HepG2 (cell line): ENCODE data around the gene CNOT8. TPM values are rescaled to one million over a fixed set of nuclear protein-coding genes. Genes with fewer than 3 reads are reported as not detected.

Source experiments
- ATAC-seq: fragments of 200-7000 bp; cut with Tn5 transposase; 3 replicates; pipeline ENCODE4 v1.9.1; 2020; ENCODE audit warnings: mild to moderate bottlenecking, moderate library complexity
- BruUV-seq: library from RNA; stranded (reverse); fragments of 400-500 nt; replicated peaks from 2 replicates; lab custom pipeline; 2021; lab: Mats Ljungman, UMichigan
- CTCF ChIA-PET: fragments of 300-600 bp; formaldehyde crosslinking; extraction: SDS; loops from one replicate; lab custom pipeline; 2021; ENCODE audit warnings: low total read pairs, inconsistent platforms, low intra/inter-chr PET ratio; lab: Yijun Ruan, JAX
- POLR2A ChIA-PET: fragments of 350-600 bp; sonication (Branson Sonifier 250); formaldehyde crosslinking; loops from one replicate; lab custom pipeline; 2020; ENCODE audit warnings: antibody characterized with exemption, inconsistent platforms; lab: Yijun Ruan, JAX
- DNase-seq: peaks from one replicate; pipeline ENCODE4 v3.0.0-alpha.2; 2015; ENCODE audit warnings: low spot score
- FAIRE-seq: peaks from 3 replicates; lab custom pipeline; 2011; peaks lifted over from hg19 to GRCh38; lab: Jason Lieb, UNC
- H2AFZ ChIP-seq: one replicate; pipeline ENCODE4 v1.6.1; 2011; ENCODE audit warnings: low read length, inconsistent platforms
- H3K27ac ChIP-seq: fragments of 300-600 bp; 3 replicates; pipeline ENCODE4 v1.8.0; 2011; ENCODE audit warnings: mixed run types, mild to moderate bottlenecking, mixed read lengths, low read length, inconsistent platforms; ENCODE audit not compliant: insufficient read depth; ENCODE audit errors: extremely low read length
- H3K27me3 ChIP-seq, 2 experiments: fragments of 200-600 bp in 1 of 2; 2 replicates in 1 of 2; 3 replicates in 1 of 2; pipeline versions ENCODE4 v1.6.0 to v1.8.0; 2011; ENCODE audit warnings: low read length in 2 of 2, mild to moderate bottlenecking in 2 of 2, moderate library complexity in 2 of 2, inconsistent platforms in 1 of 2; ENCODE audit not compliant: insufficient read depth in 2 of 2, control insufficient read depth in 1 of 2
- H3K36me3 ChIP-seq, 2 experiments: fragments of 200-600 bp in 1 of 2; replicated peaks in 1 of 2; 2 replicates in 1 of 2; 3 replicates in 1 of 2; pipeline versions ENCODE4 v1.5.1 to v1.8.0; 2011; ENCODE audit warnings: low read length in 2 of 2, inconsistent platforms in 1 of 2; ENCODE audit not compliant: insufficient read depth in 2 of 2, control insufficient read depth in 1 of 2
- H3K4me1 ChIP-seq: 2 replicates; pipeline ENCODE4 v1.5.1; 2012; ENCODE audit warnings: low read length, inconsistent platforms; ENCODE audit not compliant: insufficient read depth
- H3K4me2 ChIP-seq: 2 replicates; pipeline ENCODE4 v1.6.0; 2011; ENCODE audit warnings: low read depth, low read length, inconsistent platforms
- H3K4me3 ChIP-seq, 3 experiments: fragments of 200-600 bp in 1 of 3; sonication (generic), shearing (Covaris generic) in 1 of 3; replicated peaks in 1 of 3; 2 replicates each; pipeline ENCODE4 v1.5.1; 2011 to 2016; ENCODE audit warnings: low read length in 3 of 3, inconsistent platforms in 2 of 3, low read depth in 2 of 3, mild to moderate bottlenecking in 2 of 3, control low read depth in 1 of 3, mixed read lengths in 1 of 3; ENCODE audit not compliant: insufficient read depth in 1 of 3
- H3K79me2 ChIP-seq: one replicate; pipeline ENCODE4 v1.6.1; 2011; ENCODE audit warnings: low read length, inconsistent platforms; ENCODE audit not compliant: insufficient read depth
- H3K9ac ChIP-seq: 2 replicates; pipeline ENCODE4 v1.6.0; 2011; ENCODE audit warnings: mild to moderate bottlenecking, low read depth, low read length, inconsistent platforms; ENCODE audit not compliant: insufficient read depth
- H3K9me3 ChIP-seq: 2 replicates; pipeline ENCODE4 v1.5.1; 2012; ENCODE audit warnings: mild to moderate bottlenecking, low read length
- H4K20me1 ChIP-seq: 2 replicates; pipeline ENCODE4 v1.6.0; 2011; ENCODE audit warnings: inconsistent platforms, mild to moderate bottlenecking, low read length, moderate library complexity; ENCODE audit not compliant: insufficient read depth
- DPF2 ChIP-seq: sonication (generic); formaldehyde crosslinking; IDR thresholded peaks from 2 replicates; pipeline ENCODE4 v1.4.0; 2020; ENCODE audit warnings: mild to moderate bottlenecking, low read depth, missing genetic modification reagents, borderline replicate concordance
- FOXA3 ChIP-seq: IDR thresholded peaks from 2 replicates; pipeline ENCODE4 v1.6.1; 2016; ENCODE audit warnings: missing genetic modification reagents, missing compliant biosample characterization
- ISL2 ChIP-seq: sonication (generic); formaldehyde crosslinking; IDR thresholded peaks from 2 replicates; pipeline ENCODE4 v1.5.0; 2020; ENCODE audit warnings: missing genetic modification reagents
- MEIS1 ChIP-seq: sonication (generic); formaldehyde crosslinking; IDR thresholded peaks from 2 replicates; pipeline ENCODE4 v1.9.0; 2021; ENCODE audit warnings: mild to moderate bottlenecking, missing genetic modification reagents, moderate library complexity, borderline replicate concordance
- RARG ChIP-seq: sonication (generic); formaldehyde crosslinking; IDR thresholded peaks from 2 replicates; pipeline ENCODE4 v1.4.0; 2020; ENCODE audit warnings: low read depth, mild to moderate bottlenecking, missing genetic modification reagents
- RXRB ChIP-seq: IDR thresholded peaks from 2 replicates; pipeline ENCODE4 v1.6.1; 2016; ENCODE audit warnings: borderline replicate concordance, missing genetic modification reagents, missing compliant biosample characterization
- YEATS2 ChIP-seq: sonication (generic); formaldehyde crosslinking; IDR thresholded peaks from 2 replicates; pipeline ENCODE4 v1.4.0; 2020; ENCODE audit warnings: missing genetic modification reagents, borderline replicate concordance
- ZMYM3 ChIP-seq: sonication (generic); formaldehyde crosslinking; IDR thresholded peaks from 2 replicates; pipeline ENCODE4 v1.5.1; 2020; ENCODE audit warnings: mild to moderate bottlenecking, missing genetic modification reagents
- ZNF317 ChIP-seq: sonication (generic); formaldehyde crosslinking; IDR thresholded peaks from 2 replicates; pipeline ENCODE4 v1.5.0; 2020; ENCODE audit warnings: mild to moderate bottlenecking, missing genetic modification reagents
- ZNF713 ChIP-seq: sonication (generic); formaldehyde crosslinking; IDR thresholded peaks from 2 replicates; pipeline ENCODE4 v1.4.0; 2020; ENCODE audit warnings: mild to moderate bottlenecking, missing genetic modification reagents
- ZSCAN22 ChIP-seq: sonication (generic); formaldehyde crosslinking; IDR thresholded peaks from 2 replicates; pipeline ENCODE4 v1.4.0; 2020; ENCODE audit warnings: mild to moderate bottlenecking, missing genetic modification reagents
- WGBS: methylation state at CpG from one replicate; pipeline ENCODE4 v1.1.6; 2017; ENCODE audit warnings: low lambda C conversion rate; 5-methylcytosine and 5-hydroxymethylcytosine counted together
- in situ Hi-C: cut with HindIII; loops from 2 replicates; pipeline ENCODE4 v1.10.0; 2017; ENCODE audit warnings: low pct_unique_long_range_greater_than_20kb; ENCODE audit not compliant: extremely low pct_ligation_motif_present
- intact Hi-C: fragments of 100-400 bp; cut with micrococcal nuclease; formaldehyde crosslinking; loops from one replicate; pipeline ENCODE4 v1.10.0; 2022; ENCODE audit not compliant: unreplicated experiment
- polyA plus RNA-seq, 8 experiments: library from polyadenylated mRNA; depleted of rRNA in 3 of 8; stranded (reverse) in 7 of 8; unstranded in 1 of 8; fragments of >200 nt; fragmentation: Illumina TruSeq in 4 of 8; extraction: Trizol in 4 of 8; gene quantifications; 2 replicates each; pipeline versions ENCODE4 v1.2.1 to v1.2.3, GENCODE V29; 2011 to 2016; ENCODE audit warnings: low read depth in 4 of 8, missing spikeins in 1 of 8, mixed read lengths in 1 of 8; ENCODE audit not compliant: insufficient read depth in 1 of 8
- total RNA-seq, 5 experiments: library from RNA; depleted of rRNA; stranded (reverse); fragments of >200 nt; fragmentation: Illumina TruSeq; extraction: Trizol; gene quantifications; 2 replicates each; pipeline ENCODE4 v1.2.3, GENCODE V29; 2016; ENCODE audit warnings: low read depth in 1 of 5
- TF ChIP-seq, protein P1 (sequence below): sonication (generic); formaldehyde crosslinking; IDR thresholded peaks from 2 replicates; pipeline ENCODE4 v1.4.0; 2020; ENCODE audit warnings: missing genetic modification reagents, mild to moderate bottlenecking, borderline replicate concordance
- TF ChIP-seq, protein P2 (sequence below): sonication (generic); formaldehyde crosslinking; IDR thresholded peaks from 2 replicates; pipeline ENCODE4 v1.4.0; 2020; ENCODE audit warnings: missing genetic modification reagents

Gene CNOT8
- total and polyA plus RNA-seq, 2 of the 13 experiments (the other 11 are each of a cell fraction or from before 2014, with no cell fraction given) = 37.1 to 74.9 TPM

DNA sequence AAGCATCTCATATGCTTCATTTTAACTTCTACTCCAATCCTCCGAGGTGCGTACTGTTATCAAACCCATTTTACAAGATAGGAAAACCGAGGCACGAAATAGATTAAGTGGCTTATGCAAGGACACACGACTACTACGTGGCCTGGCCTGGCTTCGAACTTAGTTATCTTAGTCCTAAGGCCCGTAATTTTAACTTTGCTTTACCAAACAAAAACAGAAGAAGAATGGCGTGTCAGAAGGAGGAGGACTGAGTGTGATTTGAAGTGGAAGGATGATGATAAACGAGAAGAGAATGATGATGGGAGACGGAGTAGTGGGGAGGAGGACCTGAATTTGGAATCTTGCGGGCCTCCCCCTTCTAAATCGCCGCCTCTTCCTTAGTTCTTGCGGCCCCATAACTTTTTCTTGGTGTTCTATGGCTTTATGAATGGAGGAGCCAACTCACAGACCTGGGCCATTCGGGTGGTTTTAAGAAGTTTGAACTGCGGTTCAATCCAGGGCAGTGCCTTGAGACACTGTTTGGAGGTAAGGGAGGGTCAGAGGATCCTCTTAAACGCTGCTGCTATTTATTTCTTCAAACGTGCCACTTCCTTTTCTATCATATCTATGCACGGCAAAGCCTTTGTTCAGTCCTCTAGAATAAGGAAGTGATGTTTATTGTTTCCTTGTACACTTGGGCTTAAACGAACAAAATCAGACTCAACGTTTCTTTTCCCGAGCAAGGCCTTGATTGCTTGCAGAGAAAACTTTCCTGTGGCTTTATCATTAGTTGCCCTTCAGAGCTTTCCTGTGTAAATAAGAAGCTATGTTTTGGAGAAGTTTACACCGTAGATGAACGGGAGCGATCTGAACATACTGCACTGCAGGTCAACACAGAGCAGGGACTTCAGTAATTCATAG lies 795 bp downstream of the CNOT8 start:
- Histone ChIP-seq H3K36me3 (peaks cover 2 to 16% of the 10 kb centered on the region in 2 experiments; a peak in 3 of 5 replicates), H2AFZ (no peak overlapping the region), H3K4me2 (peak overlapping the region; percentile 95), H3K27me3 (peaks cover 0 to 4% of the 10 kb centered on the region in 2 experiments; a peak in 1 of 5 replicates), H3K9ac (peak overlapping the region; percentile 87), H3K9me3 (no peaks in the 10 kb centered on the region), H3K4me1 (peaks cover 43% of the 10 kb centered on the region), H3K79me2 (peaks cover 53% of the 10 kb centered on the region), H4K20me1 (peaks cover 30% of the 10 kb centered on the region), H3K27ac (peak overlapping the region; percentile 99), H3K4me3 (peak overlapping the region; percentile 78 to 93 (median 85))
- ChIA-PET POLR2A (interaction anchor here (0.5 to 2.9 kb wide), 20 partner anchors 9 to 821 kb away, joined by 3 to 35 read pairs (median 5); partner anchors contain the start of genes FAM114A2, FAXDC2, GEMIN5 and MFAP3), CTCF (no interaction called here)
- FAIRE-seq (peak; percentile 60), DNase-seq (no peak), ATAC-seq (no peak)
- WGBS = under 1% methylated on average over 26 of the region's 26 CpGs
- intact Hi-C loops (loop anchor here (1.0 to 5.0 kb wide), 4 partner anchors 42 to 207 kb away; partner anchors contain the start of gene LARP1), in situ Hi-C loops (no loop called here)
- BruUV-seq = TSS peak; percentile 66
- TF ChIP-seq DPF2 (CRISPR knock-in tag) (no peak), ZNF713 (CRISPR knock-in tag) (no peak), ZSCAN22 (CRISPR knock-in tag) (peak; percentile 72), RARG (CRISPR knock-in tag) (0 out of 2 replicates have a peak, but pooled peaks have one; percentile 16), ZMYM3 (CRISPR knock-in tag) (peak; percentile 65; the same call in 1 of the 2 replicates), YEATS2 (peak; percentile 2; the same call in 1 of the 2 replicates), ZNF317 (CRISPR knock-in tag) (0 out of 2 replicates have a peak, but pooled peaks have one; percentile 38), ISL2 (0 out of 2 replicates have a peak, but pooled peaks have one; percentile 7), FOXA3 (CRISPR knock-in tag) (peak; percentile 78), MEIS1 (0 out of 2 replicates have a peak, but pooled peaks have one; percentile 37), RXRB (CRISPR knock-in tag) (0 out of 2 replicates have a peak, but pooled peaks have one; percentile 10)
- TF ChIP-seq, protein P1, sequence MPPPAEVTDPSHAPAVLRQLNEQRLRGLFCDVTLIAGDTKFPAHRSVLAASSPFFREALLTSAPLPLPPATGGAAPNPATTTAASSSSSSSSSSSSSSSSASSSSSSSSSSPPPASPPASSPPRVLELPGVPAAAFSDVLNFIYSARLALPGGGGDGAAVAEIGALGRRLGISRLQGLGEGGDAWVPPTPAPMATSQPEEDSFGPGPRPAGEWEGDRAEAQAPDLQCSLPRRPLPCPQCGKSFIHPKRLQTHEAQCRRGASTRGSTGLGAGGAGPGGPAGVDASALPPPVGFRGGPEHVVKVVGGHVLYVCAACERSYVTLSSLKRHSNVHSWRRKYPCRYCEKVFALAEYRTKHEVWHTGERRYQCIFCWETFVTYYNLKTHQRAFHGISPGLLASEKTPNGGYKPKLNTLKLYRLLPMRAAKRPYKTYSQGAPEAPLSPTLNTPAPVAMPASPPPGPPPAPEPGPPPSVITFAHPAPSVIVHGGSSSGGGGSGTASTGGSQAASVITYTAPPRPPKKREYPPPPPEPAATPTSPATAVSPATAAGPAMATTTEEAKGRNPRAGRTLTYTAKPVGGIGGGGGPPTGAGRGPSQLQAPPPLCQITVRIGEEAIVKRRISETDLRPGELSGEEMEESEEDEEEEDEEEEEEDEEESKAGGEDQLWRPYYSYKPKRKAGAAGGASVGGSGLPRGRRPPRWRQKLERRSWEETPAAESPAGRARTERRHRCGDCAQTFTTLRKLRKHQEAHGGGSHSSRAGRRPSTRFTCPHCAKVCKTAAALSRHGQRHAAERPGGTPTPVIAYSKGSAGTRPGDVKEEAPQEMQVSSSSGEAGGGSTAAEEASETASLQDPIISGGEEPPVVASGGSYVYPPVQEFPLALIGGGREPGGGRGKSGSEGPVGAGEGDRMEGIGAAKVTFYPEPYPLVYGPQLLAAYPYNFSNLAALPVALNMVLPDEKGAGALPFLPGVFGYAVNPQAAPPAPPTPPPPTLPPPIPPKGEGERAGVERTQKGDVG (CRISPR knock-in tag) = no peak
- TF ChIP-seq, protein P2, sequence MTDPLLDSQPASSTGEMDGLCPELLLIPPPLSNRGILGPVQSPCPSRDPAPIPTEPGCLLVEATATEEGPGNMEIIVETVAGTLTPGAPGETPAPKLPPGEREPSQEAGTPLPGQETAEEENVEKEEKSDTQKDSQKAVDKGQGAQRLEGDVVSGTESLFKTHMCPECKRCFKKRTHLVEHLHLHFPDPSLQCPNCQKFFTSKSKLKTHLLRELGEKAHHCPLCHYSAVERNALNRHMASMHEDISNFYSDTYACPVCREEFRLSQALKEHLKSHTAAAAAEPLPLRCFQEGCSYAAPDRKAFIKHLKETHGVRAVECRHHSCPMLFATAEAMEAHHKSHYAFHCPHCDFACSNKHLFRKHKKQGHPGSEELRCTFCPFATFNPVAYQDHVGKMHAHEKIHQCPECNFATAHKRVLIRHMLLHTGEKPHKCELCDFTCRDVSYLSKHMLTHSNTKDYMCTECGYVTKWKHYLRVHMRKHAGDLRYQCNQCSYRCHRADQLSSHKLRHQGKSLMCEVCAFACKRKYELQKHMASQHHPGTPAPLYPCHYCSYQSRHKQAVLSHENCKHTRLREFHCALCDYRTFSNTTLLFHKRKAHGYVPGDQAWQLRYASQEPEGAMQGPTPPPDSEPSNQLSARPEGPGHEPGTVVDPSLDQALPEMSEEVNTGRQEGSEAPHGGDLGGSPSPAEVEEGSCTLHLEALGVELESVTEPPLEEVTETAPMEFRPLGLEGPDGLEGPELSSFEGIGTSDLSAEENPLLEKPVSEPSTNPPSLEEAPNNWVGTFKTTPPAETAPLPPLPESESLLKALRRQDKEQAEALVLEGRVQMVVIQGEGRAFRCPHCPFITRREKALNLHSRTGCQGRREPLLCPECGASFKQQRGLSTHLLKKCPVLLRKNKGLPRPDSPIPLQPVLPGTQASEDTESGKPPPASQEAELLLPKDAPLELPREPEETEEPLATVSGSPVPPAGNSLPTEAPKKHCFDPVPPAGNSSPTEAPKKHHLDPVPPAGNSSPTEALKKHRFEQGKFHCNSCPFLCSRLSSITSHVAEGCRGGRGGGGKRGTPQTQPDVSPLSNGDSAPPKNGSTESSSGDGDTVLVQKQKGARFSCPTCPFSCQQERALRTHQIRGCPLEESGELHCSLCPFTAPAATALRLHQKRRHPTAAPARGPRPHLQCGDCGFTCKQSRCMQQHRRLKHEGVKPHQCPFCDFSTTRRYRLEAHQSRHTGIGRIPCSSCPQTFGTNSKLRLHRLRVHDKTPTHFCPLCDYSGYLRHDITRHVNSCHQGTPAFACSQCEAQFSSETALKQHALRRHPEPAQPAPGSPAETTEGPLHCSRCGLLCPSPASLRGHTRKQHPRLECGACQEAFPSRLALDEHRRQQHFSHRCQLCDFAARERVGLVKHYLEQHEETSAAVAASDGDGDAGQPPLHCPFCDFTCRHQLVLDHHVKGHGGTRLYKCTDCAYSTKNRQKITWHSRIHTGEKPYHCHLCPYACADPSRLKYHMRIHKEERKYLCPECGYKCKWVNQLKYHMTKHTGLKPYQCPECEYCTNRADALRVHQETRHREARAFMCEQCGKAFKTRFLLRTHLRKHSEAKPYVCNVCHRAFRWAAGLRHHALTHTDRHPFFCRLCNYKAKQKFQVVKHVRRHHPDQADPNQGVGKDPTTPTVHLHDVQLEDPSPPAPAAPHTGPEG (CRISPR knock-in tag) = 0 out of 2 replicates have a peak, but pooled peaks have one; percentile 8
